Spleen (tissue), 7 donors: Measurements from ENCODE around the gene SLCO1A2.

Experiments used
- POLR2A ChIP-seq, 3 donors: fragments of 450-650 bp; IDR thresholded peaks; one replicate each; pipeline ENCODE4 v1.5.1; 2017; ENCODE audit warnings: antibody characterized with exemption in 3 of 3, mild to moderate bottlenecking in 1 of 3
- TF ChIP-seq, protein P1 (sequence below), 11 experiments: fragments of 200-600 bp in 7 of 11; fragments of 450-650 bp in 4 of 11; sonication (generic) in 4 of 11; IDR thresholded peaks in 8 of 11; conservative IDR thresholded peaks in 3 of 11; 1 replicate in 7 of 11; 2 replicates in 4 of 11; pipeline versions ENCODE4 v1.4.0 to v1.8.0; 2016 to 2021; ENCODE audit warnings: antibody characterized with exemption in 11 of 11, inconsistent platforms in 4 of 11, mild to moderate bottlenecking in 1 of 11
- donor health status: DM: no; HTN: no; CAD: no; lungs with moderate emphysema.
- donor health status: DM: no; HTN: no; CAD: no.
- donor health status: DM: no; HTN: no; CAD: no.

DNA sequence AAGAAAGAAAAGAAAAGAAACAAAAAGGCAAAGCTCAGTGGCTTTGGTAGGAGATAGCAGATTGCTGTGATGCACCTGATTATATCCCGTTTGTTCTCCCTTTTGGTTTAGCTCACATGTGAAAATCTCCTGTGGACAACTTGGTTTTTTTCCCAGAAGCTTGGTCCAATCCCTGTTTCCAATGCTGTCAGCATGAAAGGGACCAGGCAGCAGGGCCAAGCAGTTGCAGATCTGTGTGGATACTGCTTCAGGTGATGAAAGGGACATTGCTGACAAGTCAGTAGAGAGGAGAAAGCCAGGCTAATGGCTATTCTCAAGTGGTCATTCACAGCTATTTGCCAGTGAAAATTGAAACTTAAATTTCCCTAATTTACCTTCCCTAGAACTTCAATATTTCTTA lies 18.8 kb upstream of the SLCO1A2 start:
- TF ChIP-seq, protein P1, sequence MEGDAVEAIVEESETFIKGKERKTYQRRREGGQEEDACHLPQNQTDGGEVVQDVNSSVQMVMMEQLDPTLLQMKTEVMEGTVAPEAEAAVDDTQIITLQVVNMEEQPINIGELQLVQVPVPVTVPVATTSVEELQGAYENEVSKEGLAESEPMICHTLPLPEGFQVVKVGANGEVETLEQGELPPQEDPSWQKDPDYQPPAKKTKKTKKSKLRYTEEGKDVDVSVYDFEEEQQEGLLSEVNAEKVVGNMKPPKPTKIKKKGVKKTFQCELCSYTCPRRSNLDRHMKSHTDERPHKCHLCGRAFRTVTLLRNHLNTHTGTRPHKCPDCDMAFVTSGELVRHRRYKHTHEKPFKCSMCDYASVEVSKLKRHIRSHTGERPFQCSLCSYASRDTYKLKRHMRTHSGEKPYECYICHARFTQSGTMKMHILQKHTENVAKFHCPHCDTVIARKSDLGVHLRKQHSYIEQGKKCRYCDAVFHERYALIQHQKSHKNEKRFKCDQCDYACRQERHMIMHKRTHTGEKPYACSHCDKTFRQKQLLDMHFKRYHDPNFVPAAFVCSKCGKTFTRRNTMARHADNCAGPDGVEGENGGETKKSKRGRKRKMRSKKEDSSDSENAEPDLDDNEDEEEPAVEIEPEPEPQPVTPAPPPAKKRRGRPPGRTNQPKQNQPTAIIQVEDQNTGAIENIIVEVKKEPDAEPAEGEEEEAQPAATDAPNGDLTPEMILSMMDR (IDR thresholded peaks at IDR 0.05 in 8 of 11, conservative IDR thresholded peaks at IDR 0.05 in 3 of 11): no peak
- TF ChIP-seq POLR2A (IDR thresholded peaks at IDR 0.05): no peak
